HEK293 (cell line): ENCODE results near the gene GATM.

Experiments
- CTCF ChIA-PET: fragments of 350-600 bp; formaldehyde crosslinking; extraction: SDS; loops from one replicate; lab custom pipeline; 2021; ENCODE audit warnings: antibody characterized with exemption; lab: Yijun Ruan, JAX
- POLR2A ChIA-PET: fragments of 300-600 bp; formaldehyde crosslinking; extraction: SDS; loops from one replicate; lab custom pipeline; 2020; ENCODE audit warnings: antibody characterized with exemption, inconsistent platforms; lab: Yijun Ruan, JAX
- H3K27ac ChIP-seq: fragments of 200-500 bp; sonication (Bioruptor generic); 2 replicates; pipeline ENCODE4 v1.5.1; 2014; ENCODE audit warnings: low read depth, low read length, control low read depth, inconsistent platforms; ENCODE audit errors: extremely low read depth
- H3K36me3 ChIP-seq, 2 experiments: fragments of 200-500 bp in 1 of 2; sonication (Bioruptor generic) in 1 of 2; 1 replicate in 1 of 2; 2 replicates in 1 of 2; pipeline ENCODE4 v1.5.1; 2014 to 2017; ENCODE audit warnings: inconsistent platforms in 2 of 2, low read length in 2 of 2; ENCODE audit not compliant: control insufficient read depth in 2 of 2, insufficient read depth in 1 of 2
- H3K4me1 ChIP-seq: fragments of 200-500 bp; sonication (Bioruptor generic); 2 replicates; pipeline ENCODE4 v1.5.1; 2014; ENCODE audit warnings: mild to moderate bottlenecking, low read length, inconsistent platforms; ENCODE audit not compliant: control insufficient read depth, insufficient read depth
- H3K4me3 ChIP-seq: 2 replicates; pipeline ENCODE4 v1.5.1; 2011; ENCODE audit warnings: low read depth, mild to moderate bottlenecking, control low read depth, low read length, moderate library complexity
- H3K9me3 ChIP-seq: fragments of 200-500 bp; sonication (Bioruptor generic); 2 replicates; pipeline ENCODE4 v1.5.1; 2014; ENCODE audit warnings: low read depth, low read length, inconsistent platforms; ENCODE audit not compliant: control insufficient read depth, insufficient read depth
- KLF16 ChIP-seq: fragments of 450-650 bp; formaldehyde crosslinking; IDR thresholded peaks from 2 replicates; pipeline ENCODE4 v1.5.1; 2017; ENCODE audit warnings: missing biosample characterization, missing genetic modification characterization
- MZF1 ChIP-seq: fragments of 450-650 bp; formaldehyde crosslinking; IDR thresholded peaks from 2 replicates; pipeline ENCODE4 v1.5.1; 2017; ENCODE audit warnings: missing biosample characterization, missing genetic modification characterization, borderline replicate concordance
- OSR2 ChIP-seq: fragments of 450-650 bp; formaldehyde crosslinking; IDR thresholded peaks from 2 replicates; pipeline ENCODE4 v1.5.1; 2016; ENCODE audit warnings: missing biosample characterization, missing genetic modification characterization
- YY1 ChIP-seq: fragments of 450-650 bp; formaldehyde crosslinking; IDR thresholded peaks from 2 replicates; pipeline ENCODE4 v1.5.1; 2018; ENCODE audit warnings: missing biosample characterization, missing genetic modification characterization
- ZBTB7A ChIP-seq: fragments of 450-650 bp; formaldehyde crosslinking; IDR thresholded peaks from 2 replicates; pipeline ENCODE4 v1.5.1; 2016; ENCODE audit warnings: low read depth, missing biosample characterization, missing genetic modification characterization
- ZBTB8A ChIP-seq: fragments of 450-650 bp; formaldehyde crosslinking; IDR thresholded peaks from 2 replicates; pipeline ENCODE4 v1.5.1; 2016; ENCODE audit warnings: missing biosample characterization, missing genetic modification characterization
- ZFP41 ChIP-seq: fragments of 450-650 bp; formaldehyde crosslinking; IDR thresholded peaks from 2 replicates; pipeline ENCODE4 v1.5.1; 2016; ENCODE audit warnings: missing biosample characterization, missing genetic modification characterization, borderline replicate concordance
- ZNF157 ChIP-seq: fragments of 450-650 bp; formaldehyde crosslinking; IDR thresholded peaks from 2 replicates; pipeline ENCODE4 v1.5.1; 2016; ENCODE audit warnings: missing biosample characterization, missing genetic modification characterization
- ZNF221 ChIP-seq: fragments of 450-650 bp; formaldehyde crosslinking; IDR thresholded peaks from 2 replicates; pipeline ENCODE4 v1.5.1; 2017; ENCODE audit warnings: missing biosample characterization, missing genetic modification characterization, borderline replicate concordance
- ZNF335 ChIP-seq: fragments of 450-650 bp; formaldehyde crosslinking; conservative IDR thresholded peaks from 2 replicates; pipeline ENCODE4 v1.5.1; 2016; ENCODE audit warnings: missing biosample characterization, missing genetic modification characterization
- ZNF391 ChIP-seq: fragments of 450-650 bp; formaldehyde crosslinking; IDR thresholded peaks from 2 replicates; pipeline ENCODE4 v1.5.1; 2016; ENCODE audit warnings: low read depth, missing biosample characterization, missing genetic modification characterization, borderline replicate concordance
- ZNF404 ChIP-seq: fragments of 450-650 bp; formaldehyde crosslinking; IDR thresholded peaks from 2 replicates; pipeline ENCODE4 v1.5.1; 2017; ENCODE audit warnings: missing biosample characterization, missing genetic modification characterization
- ZNF529 ChIP-seq: fragments of 450-650 bp; formaldehyde crosslinking; IDR thresholded peaks from 2 replicates; pipeline ENCODE4 v1.5.1; 2017; ENCODE audit warnings: missing genetic modification characterization, missing biosample characterization; ENCODE audit not compliant: insufficient replicate concordance
- ZNF530 ChIP-seq: fragments of 450-650 bp; formaldehyde crosslinking; IDR thresholded peaks from 2 replicates; pipeline ENCODE4 v1.5.1; 2016; ENCODE audit warnings: low read depth, missing biosample characterization, missing genetic modification characterization
- ZNF549 ChIP-seq: fragments of 450-650 bp; IDR thresholded peaks from 2 replicates; pipeline ENCODE4 v1.5.1; 2018; ENCODE audit warnings: missing biosample characterization, missing genetic modification characterization, mild to moderate bottlenecking, inconsistent platforms, moderate library complexity
- ZNF585B ChIP-seq: fragments of 450-650 bp; formaldehyde crosslinking; IDR thresholded peaks from 2 replicates; pipeline ENCODE4 v1.5.1; 2016; ENCODE audit warnings: missing biosample characterization, missing genetic modification characterization
- ZNF624 ChIP-seq: fragments of 450-650 bp; formaldehyde crosslinking; IDR thresholded peaks from 2 replicates; pipeline ENCODE4 v1.5.1; 2017; ENCODE audit warnings: missing biosample characterization, missing genetic modification characterization
- ZXDB ChIP-seq: fragments of 450-650 bp; formaldehyde crosslinking; IDR thresholded peaks from 2 replicates; pipeline ENCODE4 v1.5.1; 2016; ENCODE audit warnings: missing biosample characterization, missing genetic modification characterization
- TF ChIP-seq, protein P1 (sequence below): fragments of 450-650 bp; formaldehyde crosslinking; IDR thresholded peaks from 2 replicates; pipeline ENCODE4 v1.5.1; 2016; ENCODE audit warnings: missing biosample characterization, missing genetic modification characterization
- TF ChIP-seq, protein P2 (sequence below): fragments of 450-650 bp; formaldehyde crosslinking; IDR thresholded peaks from 2 replicates; pipeline ENCODE4 v1.5.1; 2016; ENCODE audit warnings: missing biosample characterization, missing genetic modification characterization
- TF ChIP-seq, protein P3 (sequence below): fragments of 450-650 bp; formaldehyde crosslinking; IDR thresholded peaks from 2 replicates; pipeline ENCODE4 v1.5.1; 2016; ENCODE audit warnings: missing biosample characterization, missing genetic modification characterization
- TF ChIP-seq, protein P4 (sequence below): fragments of 450-650 bp; formaldehyde crosslinking; IDR thresholded peaks from 2 replicates; pipeline ENCODE4 v1.5.1; 2017; ENCODE audit warnings: missing biosample characterization, missing genetic modification characterization
- TF ChIP-seq, protein P5 (sequence below): fragments of 450-650 bp; formaldehyde crosslinking; optimal IDR thresholded peaks from 2 replicates; pipeline ENCODE3; 2016; ENCODE audit warnings: missing biosample characterization, mild to moderate bottlenecking, missing genetic modification characterization
- TF ChIP-seq, protein P6 (sequence below): fragments of 450-650 bp; formaldehyde crosslinking; IDR thresholded peaks from 2 replicates; pipeline ENCODE4 v1.5.1; 2017; ENCODE audit warnings: missing biosample characterization, missing genetic modification characterization
- TF ChIP-seq, protein P7 (sequence below): fragments of 450-650 bp; formaldehyde crosslinking; IDR thresholded peaks from 2 replicates; pipeline ENCODE4 v1.5.1; 2016; ENCODE audit warnings: missing biosample characterization, missing genetic modification characterization

GATM gene

DNA sequence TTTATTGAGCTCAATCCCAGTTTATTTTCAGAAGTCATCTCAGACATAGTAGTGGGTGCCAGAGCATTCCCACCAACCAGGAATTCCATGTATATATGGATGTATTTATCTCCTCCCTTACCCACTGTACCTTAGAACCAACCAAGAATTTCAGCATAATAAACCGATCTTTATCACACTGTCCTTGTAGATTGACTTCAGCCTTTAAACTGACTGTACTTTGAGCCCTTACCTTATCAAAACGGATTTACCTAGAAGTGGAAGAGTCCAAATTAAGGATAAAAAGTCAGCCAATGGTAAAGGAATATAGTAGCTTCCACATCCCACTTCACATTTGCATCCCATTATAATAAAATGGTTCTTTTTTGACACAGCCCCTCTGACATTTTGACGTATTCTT, 37.9 kb downstream of the GATM start (continued):
- TF ChIP-seq KLF16 (tag by site-specific recombination) (no peak), ZFP41 (tag by site-specific recombination) (no peak), ZNF335 (no peak)
- TF ChIP-seq, protein P1, sequence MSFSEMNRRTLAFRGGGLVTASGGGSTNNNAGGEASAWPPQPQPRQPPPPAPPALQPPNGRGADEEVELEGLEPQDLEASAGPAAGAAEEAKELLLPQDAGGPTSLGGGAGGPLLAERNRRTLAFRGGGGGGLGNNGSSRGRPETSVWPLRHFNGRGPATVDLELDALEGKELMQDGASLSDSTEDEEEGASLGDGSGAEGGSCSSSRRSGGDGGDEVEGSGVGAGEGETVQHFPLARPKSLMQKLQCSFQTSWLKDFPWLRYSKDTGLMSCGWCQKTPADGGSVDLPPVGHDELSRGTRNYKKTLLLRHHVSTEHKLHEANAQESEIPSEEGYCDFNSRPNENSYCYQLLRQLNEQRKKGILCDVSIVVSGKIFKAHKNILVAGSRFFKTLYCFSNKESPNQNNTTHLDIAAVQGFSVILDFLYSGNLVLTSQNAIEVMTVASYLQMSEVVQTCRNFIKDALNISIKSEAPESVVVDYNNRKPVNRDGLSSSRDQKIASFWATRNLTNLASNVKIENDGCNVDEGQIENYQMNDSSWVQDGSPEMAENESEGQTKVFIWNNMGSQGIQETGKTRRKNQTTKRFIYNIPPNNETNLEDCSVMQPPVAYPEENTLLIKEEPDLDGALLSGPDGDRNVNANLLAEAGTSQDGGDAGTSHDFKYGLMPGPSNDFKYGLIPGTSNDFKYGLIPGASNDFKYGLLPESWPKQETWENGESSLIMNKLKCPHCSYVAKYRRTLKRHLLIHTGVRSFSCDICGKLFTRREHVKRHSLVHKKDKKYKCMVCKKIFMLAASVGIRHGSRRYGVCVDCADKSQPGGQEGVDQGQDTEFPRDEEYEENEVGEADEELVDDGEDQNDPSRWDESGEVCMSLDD (tag by site-specific recombination) = no peak

DNA sequence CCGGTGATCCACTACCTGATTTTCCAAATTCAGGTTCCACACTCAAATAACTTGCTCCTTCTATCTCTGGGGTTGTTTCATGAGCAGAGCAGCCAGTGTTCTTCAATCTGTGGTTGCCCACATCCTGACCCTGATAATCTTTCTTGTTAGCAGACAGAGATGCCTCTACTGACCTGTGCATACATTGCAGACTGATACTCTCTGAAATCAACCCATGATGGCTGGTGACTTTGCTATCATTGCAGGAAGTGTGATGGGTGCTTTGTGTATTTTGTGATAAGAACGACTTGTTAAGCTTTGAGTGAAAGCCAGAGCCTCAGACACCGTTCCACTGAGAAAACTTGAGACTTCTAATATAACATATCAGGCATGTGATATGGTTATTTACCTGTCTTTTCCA, 39.9 kb downstream of the GATM start:
- ChIA-PET POLR2A (no interaction called here), CTCF (interaction anchor here (0.6 kb wide), 1 partner anchor 175 kb away, joined by 4 read pairs; no protein-coding TSS in a partner anchor)
- H3K36me3 ChIP-seq = no peaks in the 10 kb centered on the region

DNA sequence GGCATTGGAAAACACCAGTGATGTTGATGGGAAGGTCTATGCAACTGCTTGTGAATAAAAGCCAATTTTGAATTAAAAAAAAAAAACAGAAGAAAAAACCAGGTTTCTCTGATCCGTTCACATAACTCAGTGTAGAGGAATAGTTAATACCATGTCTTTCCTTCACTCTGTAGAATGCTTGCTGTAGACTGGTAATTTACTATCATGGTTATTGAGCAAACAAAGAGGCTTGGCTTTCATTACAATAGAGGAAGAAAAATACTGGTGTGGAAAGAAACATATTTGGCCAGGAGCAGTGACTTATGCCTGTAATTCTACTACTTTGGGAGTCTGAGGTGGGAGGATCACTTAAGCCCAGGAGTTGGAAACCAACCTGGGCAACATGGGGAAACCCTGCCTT, 41.1 kb downstream of the GATM start:
- Histone ChIP-seq H3K9me3 (no peaks in the 10 kb centered on the region), H3K4me1 (no peaks in the 10 kb centered on the region), H3K36me3 (no peaks in the 10 kb centered on the region), H3K27ac (no peak overlapping the region), H3K4me3 (no peak overlapping the region)
- POLR2A ChIA-PET = interaction anchor here (1.1 kb wide), 1 partner anchor 65 kb away, joined by 4 read pairs; a partner anchor contains a TSS
- CTCF ChIA-PET = interaction anchor here (0.6 kb wide), 1 partner anchor 45 kb away, joined by 6 read pairs; no protein-coding TSS in a partner anchor
- TF ChIP-seq ZNF221 (tag by site-specific recombination) (no peak), ZNF391 (tag by site-specific recombination) (no peak), ZNF585B (tag by site-specific recombination) (no peak), ZNF529 (tag by site-specific recombination) (no peak), ZNF549 (tag by site-specific recombination) (no peak), ZBTB8A (no peak), ZNF404 (tag by site-specific recombination) (no peak)
- TF ChIP-seq, protein P2, sequence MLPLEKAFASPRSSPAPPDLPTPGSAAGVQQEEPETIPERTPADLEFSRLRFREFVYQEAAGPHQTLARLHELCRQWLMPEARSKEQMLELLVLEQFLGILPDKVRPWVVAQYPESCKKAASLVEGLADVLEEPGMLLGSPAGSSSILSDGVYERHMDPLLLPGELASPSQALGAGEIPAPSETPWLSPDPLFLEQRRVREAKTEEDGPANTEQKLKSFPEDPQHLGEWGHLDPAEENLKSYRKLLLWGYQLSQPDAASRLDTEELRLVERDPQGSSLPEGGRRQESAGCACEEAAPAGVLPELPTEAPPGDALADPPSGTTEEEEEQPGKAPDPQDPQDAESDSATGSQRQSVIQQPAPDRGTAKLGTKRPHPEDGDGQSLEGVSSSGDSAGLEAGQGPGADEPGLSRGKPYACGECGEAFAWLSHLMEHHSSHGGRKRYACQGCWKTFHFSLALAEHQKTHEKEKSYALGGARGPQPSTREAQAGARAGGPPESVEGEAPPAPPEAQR (tag by site-specific recombination) = no peak
- TF ChIP-seq, protein P3, sequence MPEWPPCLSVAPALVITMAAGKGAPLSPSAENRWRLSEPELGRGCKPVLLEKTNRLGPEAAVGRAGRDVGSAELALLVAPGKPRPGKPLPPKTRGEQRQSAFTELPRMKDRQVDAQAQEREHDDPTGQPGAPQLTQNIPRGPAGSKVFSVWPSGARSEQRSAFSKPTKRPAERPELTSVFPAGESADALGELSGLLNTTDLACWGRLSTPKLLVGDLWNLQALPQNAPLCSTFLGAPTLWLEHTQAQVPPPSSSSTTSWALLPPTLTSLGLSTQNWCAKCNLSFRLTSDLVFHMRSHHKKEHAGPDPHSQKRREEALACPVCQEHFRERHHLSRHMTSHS (tag by site-specific recombination) = no peak

More for the DNA sequence above, 39.9 kb downstream of the GATM start:
- no peak overlapping the region for H3K4me3 ChIP-seq
- no peaks in the 10 kb centered on the region for H3K4me1 ChIP-seq
- H3K9me3 ChIP-seq = no peaks in the 10 kb centered on the region
- no peak overlapping the region for H3K27ac ChIP-seq
- no peak for TF ChIP-seq ZXDB (tag by site-specific recombination)
- no peak for TF ChIP-seq ZNF585B (tag by site-specific recombination)
- TF ChIP-seq YY1 (tag by site-specific recombination) = no peak
- no peak for TF ChIP-seq MZF1
- TF ChIP-seq ZNF624 = no peak
- TF ChIP-seq, protein P4, sequence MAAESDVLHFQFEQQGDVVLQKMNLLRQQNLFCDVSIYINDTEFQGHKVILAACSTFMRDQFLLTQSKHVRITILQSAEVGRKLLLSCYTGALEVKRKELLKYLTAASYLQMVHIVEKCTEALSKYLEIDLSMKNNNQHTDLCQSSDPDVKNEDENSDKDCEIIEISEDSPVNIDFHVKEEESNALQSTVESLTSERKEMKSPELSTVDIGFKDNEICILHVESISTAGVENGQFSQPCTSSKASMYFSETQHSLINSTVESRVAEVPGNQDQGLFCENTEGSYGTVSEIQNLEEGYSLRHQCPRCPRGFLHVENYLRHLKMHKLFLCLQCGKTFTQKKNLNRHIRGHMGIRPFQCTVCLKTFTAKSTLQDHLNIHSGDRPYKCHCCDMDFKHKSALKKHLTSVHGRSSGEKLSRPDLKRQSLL (tag by site-specific recombination) = no peak
- no peak for TF ChIP-seq OSR2 (tag by site-specific recombination)
- TF ChIP-seq ZNF157 (tag by site-specific recombination) = no peak
- TF ChIP-seq, protein P5, sequence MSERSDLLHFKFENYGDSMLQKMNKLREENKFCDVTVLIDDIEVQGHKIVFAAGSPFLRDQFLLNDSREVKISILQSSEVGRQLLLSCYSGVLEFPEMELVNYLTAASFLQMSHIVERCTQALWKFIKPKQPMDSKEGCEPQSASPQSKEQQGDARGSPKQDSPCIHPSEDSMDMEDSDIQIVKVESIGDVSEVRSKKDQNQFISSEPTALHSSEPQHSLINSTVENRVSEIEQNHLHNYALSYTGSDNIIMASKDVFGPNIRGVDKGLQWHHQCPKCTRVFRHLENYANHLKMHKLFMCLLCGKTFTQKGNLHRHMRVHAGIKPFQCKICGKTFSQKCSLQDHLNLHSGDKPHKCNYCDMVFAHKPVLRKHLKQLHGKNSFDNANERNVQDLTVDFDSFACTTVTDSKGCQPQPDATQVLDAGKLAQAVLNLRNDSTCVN (tag by site-specific recombination) = no peak
- TF ChIP-seq, protein P6, sequence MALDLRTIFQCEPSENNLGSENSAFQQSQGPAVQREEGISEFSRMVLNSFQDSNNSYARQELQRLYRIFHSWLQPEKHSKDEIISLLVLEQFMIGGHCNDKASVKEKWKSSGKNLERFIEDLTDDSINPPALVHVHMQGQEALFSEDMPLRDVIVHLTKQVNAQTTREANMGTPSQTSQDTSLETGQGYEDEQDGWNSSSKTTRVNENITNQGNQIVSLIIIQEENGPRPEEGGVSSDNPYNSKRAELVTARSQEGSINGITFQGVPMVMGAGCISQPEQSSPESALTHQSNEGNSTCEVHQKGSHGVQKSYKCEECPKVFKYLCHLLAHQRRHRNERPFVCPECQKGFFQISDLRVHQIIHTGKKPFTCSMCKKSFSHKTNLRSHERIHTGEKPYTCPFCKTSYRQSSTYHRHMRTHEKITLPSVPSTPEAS (tag by site-specific recombination) = no peak
- TF ChIP-seq, protein P7, sequence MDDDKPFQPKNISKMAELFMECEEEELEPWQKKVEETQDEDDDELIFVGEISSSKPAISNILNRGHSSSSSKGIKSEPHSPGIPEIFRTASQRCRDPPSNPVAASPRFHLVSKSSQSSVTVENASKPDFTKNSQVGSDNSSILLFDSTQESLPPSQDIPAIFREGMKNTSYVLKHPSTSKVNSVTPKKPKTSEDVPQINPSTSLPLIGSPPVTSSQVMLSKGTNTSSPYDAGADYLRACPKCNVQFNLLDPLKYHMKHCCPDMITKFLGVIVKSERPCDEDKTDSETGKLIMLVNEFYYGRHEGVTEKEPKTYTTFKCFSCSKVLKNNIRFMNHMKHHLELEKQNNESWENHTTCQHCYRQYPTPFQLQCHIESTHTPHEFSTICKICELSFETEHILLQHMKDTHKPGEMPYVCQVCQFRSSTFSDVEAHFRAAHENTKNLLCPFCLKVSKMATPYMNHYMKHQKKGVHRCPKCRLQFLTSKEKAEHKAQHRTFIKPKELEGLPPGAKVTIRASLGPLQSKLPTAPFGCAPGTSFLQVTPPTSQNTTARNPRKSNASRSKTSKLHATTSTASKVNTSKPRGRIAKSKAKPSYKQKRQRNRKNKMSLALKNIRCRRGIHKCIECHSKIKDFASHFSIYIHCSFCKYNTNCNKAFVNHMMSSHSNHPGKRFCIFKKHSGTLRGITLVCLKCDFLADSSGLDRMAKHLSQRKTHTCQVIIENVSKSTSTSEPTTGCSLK (tag by site-specific recombination) = no peak
- no peak for TF ChIP-seq ZNF530 (tag by site-specific recombination)
- no peak for TF ChIP-seq ZBTB7A
